GM18873 (cell line): Measurements from ENCODE around the gene OSBP2.

Experiments
- ATAC-seq: cut with Tn5 transposase; IDR thresholded peaks from one replicate; pipeline ENCODE4 v1.9.1; 2021; ENCODE audit warnings: mild to moderate bottlenecking, moderate library complexity, moderate number of reproducible peaks; ENCODE audit not compliant: unreplicated experiment, low FRiP score

Gene OSBP2

GRCh38 chr22:30889268-30889995, 194.8 kb downstream of the OSBP2 start:
- no peak for ATAC-seq

GRCh38 chr22:30889996-30890480, 195.4 kb downstream of the OSBP2 start:
- no peak for ATAC-seq

- no peak for ATAC-seq
Observed at GRCh38 chr22:30890686-30891442, 196.2 kb downstream of the OSBP2 start.

- no peak for ATAC-seq
Observed at GRCh38 chr22:30891443-30891755, 196.7 kb downstream of the OSBP2 start.

- ATAC-seq = no peak
Observed at GRCh38 chr22:30891781-30892180, 197.1 kb downstream of the OSBP2 start.

- no peak for ATAC-seq
Observed at GRCh38 chr22:30892286-30892685, 197.6 kb downstream of the OSBP2 start.

GRCh38 chr22:30892731-30893221, 198.1 kb downstream of the OSBP2 start:
- ATAC-seq = no peak

- ATAC-seq = no peak
Observed at GRCh38 chr22:30893434-30894370, 199.0 kb downstream of the OSBP2 start.

- no peak for ATAC-seq
Observed at GRCh38 chr22:30894371-30894740, 199.7 kb downstream of the OSBP2 start.

- ATAC-seq = no peak
Observed at GRCh38 chr22:30902496-30903357, 208.1 kb downstream of the OSBP2 start.

- no peak for ATAC-seq
Observed at GRCh38 chr22:30903876-30904460, 209.3 kb downstream of the OSBP2 start.

- no peak for ATAC-seq
Observed at GRCh38 chr22:30905696-30906341, 211.1 kb downstream of the OSBP2 start.

GRCh38 chr22:30906411-30906810, 211.7 kb downstream of the OSBP2 start:
- no peak for ATAC-seq

- no peak for ATAC-seq
Observed at GRCh38 chr22:30906946-30907345, 212.3 kb downstream of the OSBP2 start.

GRCh38 chr22:30908051-30908461, 213.4 kb downstream of the OSBP2 start:
- ATAC-seq = no peak

GRCh38 chr22:30909306-30909705, 214.6 kb downstream of the OSBP2 start:
- ATAC-seq = no peak

- no peak for ATAC-seq
Observed at GRCh38 chr22:30910358-30910757, 215.7 kb downstream of the OSBP2 start.

- no peak for ATAC-seq
Observed at GRCh38 chr22:30918761-30919160, 224.1 kb downstream of the OSBP2 start.

- no peak for ATAC-seq
Observed at GRCh38 chr22:30919973-30920372, 225.3 kb downstream of the OSBP2 start.
